NCI-H1105 treated with DMSO at 0.1 percent for 48 hours (cell line): ENCODE results near the gene SYTL5.
A peak's percentile ranks its signal among the peaks of the same experiment; 100 is the strongest.
"Not testable (repeated sequence)": the region's sequence is repeated elsewhere in the genome, so short reads cannot be mapped to it uniquely, and the experiment has no call there.

Experiments
- DNase-seq: peaks from one replicate; lab custom pipeline; 2025; lab: John Stamatoyannopoulos, UW

SYTL5 gene

DNA sequence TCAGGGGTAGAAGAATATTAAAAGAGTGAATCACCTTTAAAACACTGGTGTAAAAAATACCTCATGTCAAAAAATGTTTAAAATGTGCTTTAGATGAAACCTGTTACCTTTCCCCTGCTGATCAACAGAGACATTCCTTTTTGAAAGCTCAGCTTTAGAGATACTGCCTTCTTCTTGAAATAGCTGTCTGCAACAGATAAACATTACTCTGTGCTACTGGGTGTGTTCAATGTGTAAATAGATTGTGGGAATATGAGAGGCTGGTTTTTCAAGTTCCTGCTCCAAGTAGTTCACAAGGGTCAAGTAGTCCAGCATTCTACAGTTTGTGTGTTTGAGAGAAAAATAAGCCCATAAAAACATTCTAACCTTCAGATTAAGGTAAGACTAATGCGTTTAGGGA lies at the start of gene SYTL5:
Gene SYTL5 (plus strand): TSS at position 263 of the 400 bp plus-strand sequence. CDS start 27,337 bp downstream, outside the sequence.
- no peak for DNase-seq

DNA sequence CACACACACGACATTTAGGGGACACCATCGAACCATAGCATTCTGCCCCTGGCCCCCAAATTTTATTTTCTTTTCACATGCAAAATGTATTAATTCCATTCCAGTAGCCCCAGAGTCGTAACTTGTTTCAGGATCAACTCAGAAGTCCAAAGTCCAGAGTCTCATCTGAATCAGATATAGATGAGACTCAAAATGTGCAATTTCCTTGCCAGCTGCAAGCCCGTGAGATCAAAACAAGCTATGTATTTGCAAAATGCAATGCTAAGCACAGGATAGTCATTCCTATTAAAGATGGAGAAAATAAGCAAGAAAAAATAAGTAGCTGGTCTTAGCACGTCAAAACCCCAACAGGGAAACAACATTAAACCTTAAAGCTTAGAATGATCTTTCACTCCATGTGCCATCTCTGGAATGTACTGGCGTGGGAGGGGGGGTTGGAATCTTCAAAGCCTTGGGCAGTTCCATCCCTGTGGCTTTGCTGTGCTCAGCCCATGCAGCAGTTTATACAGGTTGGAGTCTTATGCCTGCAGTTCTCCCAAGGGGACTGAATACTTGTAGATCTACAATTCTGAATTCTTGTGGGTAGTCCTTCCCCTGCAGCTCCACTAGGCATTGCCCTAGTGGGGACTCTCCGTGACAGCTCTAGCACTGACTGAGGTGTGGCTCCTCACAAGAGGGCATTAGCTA lies 47.7 kb upstream of the SYTL5 start:
- no peak for DNase-seq

DNA sequence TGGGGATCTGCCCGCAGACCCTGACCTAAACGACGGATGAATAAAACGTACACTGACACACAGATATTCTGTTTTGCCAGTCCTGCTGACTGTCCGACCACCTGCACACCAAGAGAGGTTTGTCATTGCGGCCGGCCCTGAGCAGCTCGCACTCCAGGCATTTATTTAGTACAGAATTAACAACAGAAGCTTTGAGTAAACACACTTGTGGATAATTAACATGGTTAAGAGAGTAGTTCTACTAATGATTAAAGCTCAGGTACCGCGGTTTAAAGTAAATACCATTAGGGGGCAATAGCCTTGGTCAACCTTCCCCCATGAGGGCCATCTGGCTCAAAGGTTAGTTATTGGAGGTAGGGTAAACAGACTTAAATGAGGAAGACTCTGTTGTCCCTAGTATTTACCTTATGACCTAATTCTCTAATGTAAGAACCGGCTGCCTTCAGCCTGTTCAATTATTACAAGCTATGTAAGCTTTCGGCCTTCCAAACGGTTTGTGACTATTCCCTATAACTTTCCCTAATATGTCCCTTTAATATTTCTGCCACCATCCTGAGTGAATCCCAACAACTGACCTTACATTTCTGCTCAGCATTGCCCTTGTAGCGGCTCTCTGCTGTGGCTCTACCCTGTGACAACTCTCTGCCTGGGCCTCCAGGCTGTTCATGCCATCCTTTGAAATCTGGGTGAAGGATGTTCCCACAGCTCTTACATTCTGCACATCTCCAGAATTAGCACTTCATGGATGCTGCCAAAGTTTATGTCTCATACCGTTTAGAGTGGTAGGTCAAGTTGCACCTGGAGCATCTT lies 46.9 kb upstream of the SYTL5 start:
- no peak for DNase-seq

DNA sequence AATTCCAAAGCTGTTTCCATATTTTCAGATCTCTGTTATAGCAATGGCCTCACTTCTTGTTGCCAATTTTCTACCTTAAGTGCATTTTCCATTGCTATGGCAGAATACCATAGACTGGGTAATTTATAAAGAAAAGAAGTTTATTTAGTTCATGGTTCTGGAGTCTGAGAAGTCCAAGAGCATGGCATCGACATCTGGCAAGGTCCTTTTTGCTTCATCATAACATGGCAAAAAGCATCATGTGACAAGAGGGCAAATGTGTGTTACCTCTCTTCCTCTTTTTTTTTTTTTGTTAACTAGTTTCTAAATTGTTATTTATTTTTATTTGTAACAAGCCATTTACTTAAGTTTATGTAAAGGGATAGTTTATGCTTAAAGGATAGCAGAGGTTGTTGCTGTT lies 45.2 kb upstream of the SYTL5 start:
- no peak for DNase-seq

DNA sequence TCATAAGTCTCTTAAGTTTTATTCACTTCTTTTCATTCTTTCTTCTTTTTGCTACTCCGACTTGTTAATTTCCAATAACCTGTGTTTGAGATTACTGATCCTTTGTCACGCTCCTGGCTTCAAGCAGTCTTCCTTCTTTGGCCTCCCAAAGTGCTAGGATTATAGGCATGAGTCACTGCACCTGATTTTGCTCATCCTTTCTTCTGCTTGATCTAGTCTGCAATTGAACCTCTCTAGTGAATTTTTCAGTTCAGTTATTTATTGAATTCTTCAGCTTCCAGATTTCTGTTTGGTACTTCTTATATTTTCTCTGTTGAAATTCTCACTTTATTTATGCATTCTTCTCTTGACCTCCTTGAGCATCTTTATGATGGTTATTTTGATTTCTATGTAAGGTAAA lies 38.6 kb upstream of the SYTL5 start:
- no peak for DNase-seq

GRCh38 chrX:37975421-37975820 lies 30.9 kb upstream of the SYTL5 start:
- DNase-seq: no peak

DNA sequence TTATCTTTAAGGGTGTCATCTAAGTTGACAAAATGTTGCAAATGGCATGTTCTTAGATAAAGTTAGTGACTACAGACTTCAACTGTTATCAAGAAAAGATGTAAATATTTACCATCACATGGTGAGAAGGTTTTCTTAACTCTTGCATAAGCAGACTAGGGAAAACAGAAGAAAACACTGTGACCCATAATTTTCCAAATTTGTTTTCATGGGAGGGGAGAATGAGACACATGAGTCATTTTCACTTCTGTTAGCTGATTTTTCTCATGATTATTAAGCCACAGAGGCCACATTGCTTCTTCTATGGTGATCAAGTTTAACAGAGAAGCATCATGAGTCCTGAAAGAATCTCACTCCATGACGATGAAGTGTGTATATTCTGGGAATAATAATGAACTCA lies 30.2 kb upstream of the SYTL5 start:
- DNase-seq: no peak

DNA sequence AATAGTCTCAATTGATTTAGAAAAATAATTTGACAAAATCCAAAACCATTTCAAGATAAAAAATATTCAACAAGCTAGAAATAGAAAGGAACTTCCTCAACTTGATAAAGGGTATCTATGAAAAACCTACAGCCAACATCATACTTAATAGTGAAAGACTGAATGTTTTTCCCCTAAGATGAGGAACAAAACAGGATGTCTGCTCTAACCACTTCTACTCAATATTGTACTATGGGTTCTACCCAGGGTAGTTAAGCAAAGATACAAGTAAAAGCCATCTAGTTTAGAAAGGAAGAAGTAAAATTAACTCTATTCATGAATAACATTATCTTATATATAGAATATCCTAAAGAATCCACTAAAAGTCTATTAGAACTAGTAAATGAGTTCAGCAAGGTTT lies 21.5 kb upstream of the SYTL5 start:
- no peak for DNase-seq

- DNase-seq: no peak
Measured at GRCh38 chrX:37986893-37987292, 19.5 kb upstream of the SYTL5 start.

GRCh38 chrX:37989304-37989703 lies 17.0 kb upstream of the SYTL5 start:
- DNase-seq: no peak

DNA sequence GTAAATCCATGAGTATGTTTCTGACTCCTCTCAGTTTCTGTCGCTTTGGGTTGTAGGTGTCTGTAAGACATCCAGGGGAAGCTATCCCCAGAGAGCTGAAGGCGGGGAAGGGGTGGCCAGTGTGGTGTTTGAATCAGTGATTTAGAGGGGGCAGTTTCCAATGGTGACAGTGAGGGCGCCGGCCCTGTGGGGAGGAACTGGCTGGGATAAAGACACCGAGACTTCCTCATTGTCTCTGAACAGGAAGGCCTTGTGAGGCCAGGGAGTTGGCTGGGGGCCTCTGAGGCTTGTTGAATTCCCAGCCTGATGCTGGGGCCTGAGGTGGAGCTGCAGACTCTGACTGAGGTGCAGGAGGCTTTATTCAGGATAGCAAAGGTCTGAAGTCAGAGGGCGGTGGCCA lies 15.1 kb upstream of the SYTL5 start:
- DNase-seq: not testable (repeated sequence)

DNA sequence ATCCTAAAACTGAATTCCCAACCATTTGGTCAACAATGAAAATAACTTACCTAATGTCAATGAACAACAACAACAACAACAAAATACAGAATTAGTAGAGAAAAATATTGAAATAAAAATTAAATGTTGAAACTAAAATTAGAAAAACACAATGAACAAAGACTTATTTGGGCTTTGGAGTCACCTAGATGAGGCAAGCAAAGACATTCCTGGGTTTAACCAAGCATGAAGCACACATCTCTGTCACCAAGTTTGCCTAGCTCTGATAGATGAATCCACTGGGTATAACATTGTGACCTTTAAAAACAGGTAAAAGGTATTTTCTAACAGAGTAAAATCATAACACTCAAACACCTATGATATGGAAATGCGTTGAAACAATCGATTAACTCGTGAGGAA lies 13.2 kb upstream of the SYTL5 start:
- no peak for DNase-seq

- DNase-seq: peak; percentile 87
Measured at GRCh38 chrX:37993837-37994619, 12.3 kb upstream of the SYTL5 start.

GRCh38 chrX:37995428-37995827 lies 10.9 kb upstream of the SYTL5 start:
- no peak for DNase-seq

DNA sequence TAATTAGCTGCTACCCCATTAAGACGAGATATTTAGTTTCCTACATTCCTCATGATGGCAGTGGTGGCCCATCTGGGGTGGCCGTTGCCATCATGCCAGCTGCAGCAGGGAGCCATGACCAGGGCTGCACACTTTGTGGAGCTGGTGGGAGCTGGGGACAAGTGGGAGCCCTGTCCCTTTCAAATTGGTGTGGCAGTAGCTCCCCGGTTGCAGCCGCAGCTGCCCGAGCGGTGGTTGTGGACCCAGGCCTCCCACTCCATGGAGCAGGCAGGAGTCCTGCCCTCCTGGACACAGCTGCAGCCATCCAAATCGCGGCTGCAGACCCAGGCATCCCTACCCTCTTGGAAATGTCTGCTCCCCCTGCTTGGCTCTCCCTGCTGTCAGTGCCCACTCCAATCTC lies 9.3 kb upstream of the SYTL5 start:
- DNase-seq: no peak

DNA sequence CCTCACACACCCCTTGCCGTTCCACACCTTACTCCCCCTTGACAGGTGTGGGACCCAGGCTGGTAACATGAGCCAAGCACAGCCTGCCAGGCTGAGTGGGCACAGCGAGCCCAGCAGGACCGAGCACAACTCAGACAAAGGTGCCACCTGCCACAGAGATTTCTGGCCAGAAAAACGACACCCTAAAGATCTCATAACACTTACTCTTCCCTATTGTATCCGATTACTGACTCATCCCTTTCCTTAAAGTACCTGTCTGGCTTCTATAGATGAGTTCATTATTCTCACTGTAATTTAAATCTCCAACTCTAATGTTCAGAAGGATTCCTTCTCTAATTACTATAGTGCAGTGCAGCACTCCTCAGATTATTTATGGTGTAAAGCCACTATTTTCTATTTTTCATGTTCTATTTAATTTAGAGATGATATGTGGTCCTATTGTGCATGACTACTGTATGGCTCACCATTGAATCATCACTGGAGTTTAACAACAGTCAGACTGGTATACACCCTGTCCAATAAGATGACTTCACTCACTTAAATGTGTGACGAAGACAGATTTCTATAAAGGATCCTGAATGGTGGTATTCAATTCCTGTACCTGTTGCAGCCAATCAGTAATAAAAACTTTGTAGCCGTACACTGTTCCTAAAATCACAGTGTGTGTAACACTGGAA lies 7.6 kb upstream of the SYTL5 start:
- DNase-seq: peak; percentile 58

- no peak for DNase-seq
Measured at GRCh38 chrX:38000706-38001105, 5.6 kb upstream of the SYTL5 start.

GRCh38 chrX:38004046-38004445 lies 2.3 kb upstream of the SYTL5 start:
- DNase-seq: no peak

GRCh38 chrX:38006778-38007177 lies 425 bp downstream of the SYTL5 start:
- no peak for DNase-seq

DNA sequence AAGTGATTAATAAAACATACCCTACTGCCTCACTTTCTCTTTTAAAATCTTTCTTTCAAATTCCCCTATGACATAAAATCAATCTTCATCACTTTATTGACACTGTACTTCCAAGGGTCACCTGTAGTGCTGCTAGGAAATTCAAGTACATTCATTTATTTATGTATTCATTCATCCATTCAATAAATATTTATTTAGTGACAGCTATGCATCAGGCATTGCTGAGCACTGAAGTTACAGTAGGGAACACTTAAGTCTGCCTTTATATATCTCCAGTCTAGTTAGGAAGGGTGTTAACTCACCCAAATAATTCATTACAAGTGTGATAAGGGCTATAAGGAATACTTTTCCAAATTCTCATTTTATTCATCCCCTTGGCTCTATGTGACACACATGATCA lies 2.3 kb downstream of the SYTL5 start:
- no peak for DNase-seq

DNA sequence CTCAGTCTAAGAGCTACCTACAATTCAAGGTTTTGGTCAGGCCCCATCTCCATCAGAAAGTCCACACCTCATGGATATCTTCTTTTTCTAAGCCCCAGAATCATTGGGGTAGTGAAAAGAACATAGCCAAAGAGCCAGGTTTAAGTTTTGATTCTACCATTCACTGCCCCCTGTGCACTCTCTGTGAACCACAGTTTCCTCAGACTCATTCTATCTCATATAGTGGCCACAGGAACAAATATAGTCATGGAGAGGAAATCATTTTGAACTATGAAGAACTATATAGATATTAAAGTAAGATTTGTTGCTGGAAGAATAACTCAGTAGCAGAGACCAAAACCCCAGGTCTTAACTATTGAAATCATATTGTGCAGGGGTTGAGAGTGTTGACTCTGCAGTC lies 3.3 kb downstream of the SYTL5 start:
- no peak for DNase-seq

DNA sequence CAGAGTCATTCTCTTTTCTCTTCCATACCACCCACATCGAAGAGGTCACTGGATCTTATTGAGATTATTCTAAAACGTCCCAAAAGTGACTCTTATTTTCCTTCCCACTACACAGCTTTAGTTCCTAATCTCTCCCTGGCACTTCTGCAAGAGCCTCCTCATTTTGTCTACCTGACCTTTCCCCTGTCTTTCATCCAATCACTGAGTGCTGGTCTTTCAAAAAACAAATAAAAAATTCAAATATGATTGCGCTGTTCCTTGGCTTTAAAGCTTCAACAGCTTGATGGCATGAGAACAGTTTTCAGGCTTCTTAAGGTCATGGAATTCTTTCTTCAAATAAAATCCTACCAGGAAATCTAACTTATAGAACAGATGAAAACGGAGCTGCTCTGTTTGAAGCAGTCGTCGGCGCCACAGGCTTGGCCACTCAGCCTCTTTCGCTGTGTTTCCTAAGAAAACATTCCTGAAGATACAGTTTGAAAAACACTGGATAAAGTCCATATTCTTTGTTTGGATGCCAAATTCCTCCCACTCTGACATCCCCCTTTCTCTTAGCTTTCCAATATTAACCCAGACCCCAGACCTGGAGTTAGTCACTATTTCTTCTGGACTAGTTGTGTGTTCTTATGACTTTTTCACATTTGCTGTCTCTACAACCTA lies 12.5 kb downstream of the SYTL5 start:
- DNase-seq: no peak
